ENCODE data around the gene UBFD1. TPM values are rescaled to one million over a fixed set of nuclear protein-coding genes. Genes with fewer than 3 reads are reported as not detected.

The UBFD1 gene
- total RNA-seq, 1 experiment from 2014 or later = 98.2 TPM

DNA sequence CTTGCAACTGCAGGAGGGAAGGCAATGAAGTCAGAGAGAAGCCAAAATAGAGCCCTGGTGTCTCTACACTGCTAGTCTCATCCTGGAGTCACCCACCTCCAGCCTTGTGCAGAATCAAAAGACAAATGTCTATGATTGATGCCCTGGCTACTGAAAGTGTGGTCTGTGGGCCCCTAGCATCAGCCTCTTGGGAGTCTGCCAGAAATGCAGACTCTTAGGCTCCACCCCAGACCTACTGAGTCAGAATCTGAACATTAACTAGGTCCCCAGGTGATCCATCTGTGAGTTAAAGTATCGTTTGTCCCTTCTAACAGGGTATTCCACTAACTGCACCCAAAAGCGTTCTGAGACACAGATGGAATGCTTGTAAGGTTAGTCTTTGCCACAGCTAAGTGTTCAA lies 21.6 kb upstream of the UBFD1 start:
- POLR2A ChIA-PET (ENCODE audit: unreplicated experiment) = no interaction called here
- intact Hi-C loops (cut with micrococcal nuclease; ENCODE audit: unreplicated experiment) = no loop called here
- Histone ChIP-seq H3K9me2 (ENCODE audit: insufficient read depth) (no peaks in the 10 kb centered on the region), H2AFZ (no peak overlapping the region), H3K9me3 (ENCODE audit: insufficient read depth, low read depth) (no peaks in the 10 kb centered on the region), H3K4me2 (no peak overlapping the region), H3K27ac (no peak overlapping the region), H3K36me3 (ENCODE audit: low read depth) (peaks cover 27% of the 10 kb centered on the region; the same call in 1 of the 2 replicates), H3F3A (ENCODE audit: insufficient read depth, low read depth) (no peaks in the 10 kb centered on the region), H4K20me1 (ENCODE audit: insufficient read depth) (0 out of 2 replicates have a peak, but pooled peaks cover 3% of the 10 kb centered on the region), H3K4me3 (no peak overlapping the region), H3K4me1 (replicated peaks; ENCODE audit: insufficient read depth) (peaks cover 18% of the 10 kb centered on the region), H3K79me2 (ENCODE audit: low read depth) (no peaks in the 10 kb centered on the region), H3K27me3 (ENCODE audit: insufficient read depth, low read depth) (no peaks in the 10 kb centered on the region)
- BruUV-seq (replicated peaks) = no TSS peak
- DNase-seq = no peak
- CTCF ChIA-PET = no interaction called here
- no peak for TF ChIP-seq CTCF (conservative IDR thresholded peaks at IDR 0.05)
- TF ChIP-seq EZH2 (IDR thresholded peaks at IDR 0.05; ENCODE audit: low read depth) = no peak

GRCh38 chr16:23537390-23537789 lies 20.1 kb upstream of the UBFD1 start:
- 0 out of 2 replicates have a peak, but pooled peaks cover 3% of the 10 kb centered on the region for H4K20me1 ChIP-seq (ENCODE audit: insufficient read depth)
- H3K36me3 ChIP-seq (ENCODE audit: low read depth) = peaks cover 23% of the 10 kb centered on the region; the same call in 1 of the 2 replicates
- no peaks in the 10 kb centered on the region for H3K79me2 ChIP-seq (ENCODE audit: low read depth)
- no peaks in the 10 kb centered on the region for H3K9me3 ChIP-seq (ENCODE audit: insufficient read depth, low read depth)
- intact Hi-C loops (cut with micrococcal nuclease; ENCODE audit: unreplicated experiment) = no loop called here
- H2AFZ ChIP-seq = no peak overlapping the region
- no peaks in the 10 kb centered on the region for H3K27me3 ChIP-seq (ENCODE audit: insufficient read depth, low read depth)
- BruUV-seq (replicated peaks) = no TSS peak
- no peaks in the 10 kb centered on the region for H3K9me2 ChIP-seq (ENCODE audit: insufficient read depth)
- no peak overlapping the region for H3K27ac ChIP-seq
- peaks cover 18% of the 10 kb centered on the region for H3K4me1 ChIP-seq (replicated peaks; ENCODE audit: insufficient read depth)
- TF ChIP-seq EZH2 (IDR thresholded peaks at IDR 0.05; ENCODE audit: low read depth) (no peak), CTCF (conservative IDR thresholded peaks at IDR 0.05) (no peak)
- ChIA-PET POLR2A (ENCODE audit: unreplicated experiment) (no interaction called here), CTCF (no interaction called here)
- no peaks in the 10 kb centered on the region for H3F3A ChIP-seq (ENCODE audit: insufficient read depth, low read depth)
- no peak overlapping the region for H3K4me2 ChIP-seq
- DNase-seq = no peak
- H3K4me3 ChIP-seq = no peak overlapping the region

DNA sequence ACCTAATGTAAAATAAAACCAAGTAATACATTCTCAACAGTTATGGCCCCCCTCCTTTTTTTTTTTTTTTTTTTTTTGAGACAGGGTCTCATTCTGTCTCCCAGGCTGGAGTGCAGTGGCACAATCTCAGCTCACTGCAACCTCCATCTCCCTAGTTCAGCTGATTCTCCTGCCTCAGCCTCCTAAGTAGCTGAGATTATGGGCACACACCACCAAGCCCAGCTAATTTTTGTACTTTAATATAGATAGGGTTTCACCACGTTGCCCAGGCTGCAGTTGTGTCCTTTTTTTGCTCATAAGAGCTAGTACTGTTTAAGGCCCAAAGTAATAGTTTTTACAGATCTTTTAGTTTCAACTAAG lies 18.6 kb upstream of the UBFD1 start:
- CTCF ChIA-PET = interaction anchor here (0.5 to 1.0 kb wide), 3 partner anchors 19 to 103 kb away, joined by 3 to 10 read pairs (median 7); partner anchors contain the start of genes EARS2 and UBFD1
- TF ChIP-seq CTCF (conservative IDR thresholded peaks at IDR 0.05) (no peak), EZH2 (IDR thresholded peaks at IDR 0.05; ENCODE audit: low read depth) (no peak)
- H3K27ac ChIP-seq = peak overlapping the region; percentile 75
- H2AFZ ChIP-seq = no peak overlapping the region
- no peaks in the 10 kb centered on the region for H4K20me1 ChIP-seq (ENCODE audit: insufficient read depth)
- no peaks in the 10 kb centered on the region for H3F3A ChIP-seq (ENCODE audit: insufficient read depth, low read depth)
- intact Hi-C loops (cut with micrococcal nuclease; ENCODE audit: unreplicated experiment) = no loop called here
- H3K9me2 ChIP-seq (ENCODE audit: insufficient read depth) = no peaks in the 10 kb centered on the region
- no peak overlapping the region for H3K4me2 ChIP-seq
- DNase-seq = no peak
- peaks cover 18% of the 10 kb centered on the region for H3K4me1 ChIP-seq (replicated peaks; ENCODE audit: insufficient read depth)
- peaks cover 20% of the 10 kb centered on the region; the same call in 1 of the 2 replicates for H3K36me3 ChIP-seq (ENCODE audit: low read depth)
- H3K9me3 ChIP-seq (ENCODE audit: insufficient read depth, low read depth) = no peaks in the 10 kb centered on the region
- no peaks in the 10 kb centered on the region for H3K79me2 ChIP-seq (ENCODE audit: low read depth)
- no TSS peak for BruUV-seq (replicated peaks)
- POLR2A ChIA-PET (ENCODE audit: unreplicated experiment) = interaction anchor here (0.5 to 1.0 kb wide), 3 partner anchors 22 to 233 kb away, joined by 3 to 6 read pairs (median 6); no protein-coding TSS in a partner anchor
- no peak overlapping the region for H3K4me3 ChIP-seq
- no peaks in the 10 kb centered on the region for H3K27me3 ChIP-seq (ENCODE audit: insufficient read depth, low read depth)

Data from PC-9 (cell line).